SK-N-SH (cell line): ENCODE measurements around the gene CCDC148. TPM values are rescaled to one million over a fixed set of nuclear protein-coding genes. Genes with fewer than 3 reads are reported as not detected.

Experiments
- CTCF ChIA-PET: fragments of 300-600, 350-600 bp; formaldehyde crosslinking; extraction: SDS; loops from one replicate; lab custom pipeline; 2021; lab: Yijun Ruan, JAX
- POLR2A ChIA-PET: fragments of 350-600 bp; sonication (Branson Sonifier 250); formaldehyde crosslinking; extraction: SDS; loops from one replicate; lab custom pipeline; 2020; ENCODE audit warnings: antibody characterized with exemption, inconsistent platforms; lab: Yijun Ruan, JAX
- DNase-seq: peaks from one replicate; pipeline ENCODE4 v3.0.0; 2012
- H2AFZ ChIP-seq: fragments of 200-600 bp; sonication (generic); 2 replicates; pipeline ENCODE4 v1.8.1; 2016; ENCODE audit warnings: antibody characterized with exemption, mild to moderate bottlenecking, low read depth
- H3F3A ChIP-seq: fragments of 200-600 bp; sonication (generic); replicated peaks from 2 replicates; pipeline ENCODE3; 2016; ENCODE audit warnings: antibody characterized with exemption, mild to moderate bottlenecking; ENCODE audit not compliant: insufficient read depth
- H3K27ac ChIP-seq, 2 experiments: fragments of 200-500 bp in 1 of 2; fragments of 200-600 bp in 1 of 2; sonication (Bioruptor generic) in 1 of 2; sonication (generic), shearing (Covaris generic) in 1 of 2; 2 replicates each; pipeline versions ENCODE4 v1.5.1 to v1.6.1; 2014 to 2016; ENCODE audit warnings: low read depth in 2 of 2, inconsistent platforms in 1 of 2, low read length in 1 of 2, mild to moderate bottlenecking in 1 of 2, mixed read lengths in 1 of 2
- H3K27me3 ChIP-seq: fragments of 200-600 bp; sonication (generic), shearing (Covaris generic); 2 replicates; pipeline ENCODE4 v1.6.1; 2016; ENCODE audit warnings: mixed run types; ENCODE audit not compliant: insufficient read depth
- H3K36me3 ChIP-seq, 2 experiments: fragments of 200-500 bp in 1 of 2; fragments of 200-600 bp in 1 of 2; sonication (Bioruptor generic) in 1 of 2; sonication (generic) in 1 of 2; replicated peaks in 1 of 2; 2 replicates each; pipeline versions ENCODE3 to v1.5.1; 2014 to 2016; ENCODE audit warnings: low read length in 1 of 2, mild to moderate bottlenecking in 1 of 2; ENCODE audit not compliant: insufficient read depth in 2 of 2, control insufficient read depth in 1 of 2
- H3K4me1 ChIP-seq, 2 experiments: fragments of 200-500 bp in 1 of 2; fragments of 200-600 bp in 1 of 2; sonication (Bioruptor generic) in 1 of 2; sonication (generic), shearing (Covaris generic) in 1 of 2; 2 replicates each; pipeline versions ENCODE4 v1.5.1 to v1.6.1; 2014 to 2016; ENCODE audit warnings: low read depth in 1 of 2, low read length in 1 of 2, mixed run types in 1 of 2; ENCODE audit not compliant: insufficient read depth in 2 of 2, control insufficient read depth in 1 of 2
- H3K4me2 ChIP-seq: fragments of 200-600 bp; sonication (generic), shearing (Covaris generic); 2 replicates; pipeline ENCODE4 v1.6.1; 2017; ENCODE audit warnings: mixed run types
- H3K4me3 ChIP-seq, 2 experiments: fragments of 200-500 bp in 1 of 2; fragments of 200-600 bp in 1 of 2; sonication (Bioruptor generic) in 1 of 2; sonication (generic), shearing (Covaris generic) in 1 of 2; 2 replicates each; pipeline versions ENCODE4 v1.5.1 to v1.8.1; 2014 to 2016; ENCODE audit warnings: low read depth in 2 of 2, inconsistent platforms in 1 of 2, low read length in 1 of 2, mild to moderate bottlenecking in 1 of 2, mixed read lengths in 1 of 2, moderate library complexity in 1 of 2
- H3K79me2 ChIP-seq: fragments of 200-600 bp; sonication (generic); 2 replicates; pipeline ENCODE4 v1.8.1; 2017; ENCODE audit warnings: mild to moderate bottlenecking; ENCODE audit not compliant: insufficient read depth
- H3K9ac ChIP-seq: fragments of 200-600 bp; sonication (generic); 2 replicates; pipeline ENCODE4 v1.6.1; 2017; ENCODE audit warnings: mixed run types
- H3K9me2 ChIP-seq: fragments of 200-600 bp; sonication (generic); 2 replicates; pipeline ENCODE4 v1.6.1; 2017; ENCODE audit warnings: mixed run types
- H3K9me3 ChIP-seq: fragments of 200-600 bp; sonication (generic); 2 replicates; pipeline ENCODE4 v1.6.1; 2017; ENCODE audit warnings: mixed run types, mild to moderate bottlenecking, moderate library complexity
- H4K20me1 ChIP-seq: fragments of 200-600 bp; sonication (generic); 2 replicates; pipeline ENCODE4 v1.6.1; 2017; ENCODE audit warnings: mild to moderate bottlenecking, mixed run types; ENCODE audit not compliant: insufficient read depth
- EP300 ChIP-seq, 2 experiments: IDR thresholded peaks; 2 replicates each; pipeline versions ENCODE4 v1.4.0 to v1.6.1; 2012; ENCODE audit warnings: borderline replicate concordance in 1 of 2, low read depth in 1 of 2, low read length in 1 of 2
- FOXJ3 ChIP-seq: sonication (generic); formaldehyde crosslinking; IDR thresholded peaks from 2 replicates; pipeline ENCODE4 v1.5.1; 2020; ENCODE audit warnings: mild to moderate bottlenecking, missing genetic modification reagents
- GABPA ChIP-seq: IDR thresholded peaks from 2 replicates; pipeline ENCODE4 v1.4.0; 2012; ENCODE audit warnings: low read depth, mild to moderate bottlenecking
- GATA2 ChIP-seq: sonication (generic); formaldehyde crosslinking; IDR thresholded peaks from 2 replicates; pipeline ENCODE4 v1.5.0; 2020; ENCODE audit warnings: mild to moderate bottlenecking, missing genetic modification reagents
- MXI1 ChIP-seq: IDR thresholded peaks from 2 replicates; pipeline ENCODE4 v1.6.1; 2012; ENCODE audit warnings: mild to moderate bottlenecking, low read depth, low read length, improper control_type of control experiment
- NFIC ChIP-seq: IDR thresholded peaks from 2 replicates; pipeline ENCODE4 v1.4.0; 2012; ENCODE audit warnings: borderline replicate concordance
- NRF1 ChIP-seq: IDR thresholded peaks from 2 replicates; pipeline ENCODE4 v1.6.1; 2012; ENCODE audit warnings: low read depth, mild to moderate bottlenecking, low read length
- POLR2AphosphoS5 ChIP-seq: IDR thresholded peaks from 2 replicates; pipeline ENCODE4 v1.6.1; 2012; ENCODE audit warnings: low read depth, low read length
- RCOR1 ChIP-seq: fragments of 150-350 bp; IDR thresholded peaks from 2 replicates; pipeline ENCODE4 v1.6.1; 2017; ENCODE audit warnings: antibody characterized with exemption, low read length
- RFX5 ChIP-seq: IDR thresholded peaks from 2 replicates; pipeline ENCODE4 v1.6.1; 2012; ENCODE audit warnings: mild to moderate bottlenecking, improper control_type of control experiment, low read length
- RXRA ChIP-seq: IDR thresholded peaks from 2 replicates; pipeline ENCODE4 v1.4.0; 2012; ENCODE audit warnings: low read depth, mild to moderate bottlenecking, borderline replicate concordance
- TAF1 ChIP-seq: IDR thresholded peaks from 2 replicates; pipeline ENCODE4 v1.6.1; 2012; ENCODE audit warnings: low read depth, mild to moderate bottlenecking, low read length, moderate library complexity, borderline replicate concordance
- TEAD4 ChIP-seq: IDR thresholded peaks from 2 replicates; pipeline ENCODE4 v1.4.0; 2012; ENCODE audit warnings: mild to moderate bottlenecking, borderline replicate concordance; ENCODE audit not compliant: insufficient read depth
- YY1 ChIP-seq: IDR thresholded peaks from 2 replicates; pipeline ENCODE4 v1.4.0; 2012; ENCODE audit warnings: low read depth, mild to moderate bottlenecking
- WGBS: methylation state at CpG from one replicate; pipeline ENCODE4 v1.1.6; 2017; ENCODE audit warnings: low lambda C conversion rate; 5-methylcytosine and 5-hydroxymethylcytosine counted together
- polyA plus RNA-seq, 3 experiments: library from polyadenylated mRNA; depleted of rRNA; stranded (reverse); fragments of >200 nt; gene quantifications; 2 replicates each; pipeline ENCODE4 v1.2.3, GENCODE V29; 2012
- TF ChIP-seq, protein P1 (sequence below): IDR thresholded peaks from 2 replicates; pipeline ENCODE4 v1.4.0; 2012; ENCODE audit warnings: low read depth, borderline replicate concordance
- TF ChIP-seq, protein P2 (sequence below): IDR thresholded peaks from 2 replicates; pipeline ENCODE4 v1.4.0; 2012; ENCODE audit warnings: low read depth
- TF ChIP-seq, protein P3 (sequence below): fragments of 150-350 bp; IDR thresholded peaks from 2 replicates; pipeline ENCODE4 v1.6.1; 2016; ENCODE audit warnings: mild to moderate bottlenecking, low read depth, low read length
- TF ChIP-seq, protein P4 (sequence below): IDR thresholded peaks from 2 replicates; pipeline ENCODE4 v1.4.0; 2012; ENCODE audit warnings: low read depth, borderline replicate concordance

The CCDC148 gene
- polyA plus RNA-seq, 1 of the 3 experiments (the other 2 are of a cell fraction): 0.18 TPM

DNA sequence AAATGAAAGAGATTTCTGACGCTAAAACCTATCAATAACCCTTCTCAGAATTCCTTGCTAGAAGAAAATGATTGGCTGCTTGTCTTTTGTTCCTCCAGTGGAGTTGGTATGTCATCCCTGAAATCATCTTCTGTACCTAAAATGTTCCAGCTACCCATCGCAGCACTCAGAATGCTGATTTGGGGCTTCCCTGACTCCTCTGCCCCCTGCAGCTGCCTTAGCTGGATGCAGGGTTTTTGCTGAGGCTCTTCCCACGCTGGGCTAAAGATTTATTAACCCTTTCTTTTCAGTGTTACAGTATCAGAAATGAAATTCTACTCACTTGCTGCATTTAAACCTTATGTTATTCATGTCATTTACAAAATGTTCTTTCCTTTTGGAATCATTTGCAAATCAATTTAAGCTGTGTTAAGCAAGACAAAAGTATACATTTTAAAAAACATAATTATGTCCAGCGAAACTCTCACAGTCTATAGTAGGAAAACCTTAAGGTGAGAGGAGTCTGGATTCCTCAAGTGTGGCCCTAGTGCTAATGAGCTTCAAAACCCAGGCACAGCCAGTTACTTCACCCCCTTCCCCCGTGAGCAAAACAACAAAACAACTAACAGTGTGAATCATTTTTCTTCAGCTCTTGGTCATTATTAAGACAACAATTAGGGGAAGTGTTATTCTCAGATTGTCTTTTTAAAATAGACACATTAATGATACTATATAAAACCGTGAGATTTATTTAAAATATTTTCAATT, 33.0 kb upstream of the CCDC148 start:
- no peaks in the 10 kb centered on the region for H3K36me3 ChIP-seq
- peak; percentile 24 for DNase-seq
- H3F3A ChIP-seq: peaks cover 6% of the 10 kb centered on the region
- ChIA-PET CTCF (interaction anchor here (0.6 to 2.1 kb wide), 5 partner anchors 9 to 465 kb away, joined by 3 to 6 read pairs (median 4); no protein-coding TSS in a partner anchor), POLR2A (no interaction called here)
- H3K9me3 ChIP-seq: no peaks in the 10 kb centered on the region
- no peaks in the 10 kb centered on the region for H3K27me3 ChIP-seq
- H3K27ac ChIP-seq: no peak overlapping the region
- 66% methylated on average over 6 of the region's 6 CpGs for WGBS
- H3K79me2 ChIP-seq: peaks cover 55% of the 10 kb centered on the region
- TF ChIP-seq GABPA: no peak
- TF ChIP-seq NFIC: no peak
- TF ChIP-seq TEAD4: no peak
- no peak for TF ChIP-seq MXI1
- TF ChIP-seq, protein P1, sequence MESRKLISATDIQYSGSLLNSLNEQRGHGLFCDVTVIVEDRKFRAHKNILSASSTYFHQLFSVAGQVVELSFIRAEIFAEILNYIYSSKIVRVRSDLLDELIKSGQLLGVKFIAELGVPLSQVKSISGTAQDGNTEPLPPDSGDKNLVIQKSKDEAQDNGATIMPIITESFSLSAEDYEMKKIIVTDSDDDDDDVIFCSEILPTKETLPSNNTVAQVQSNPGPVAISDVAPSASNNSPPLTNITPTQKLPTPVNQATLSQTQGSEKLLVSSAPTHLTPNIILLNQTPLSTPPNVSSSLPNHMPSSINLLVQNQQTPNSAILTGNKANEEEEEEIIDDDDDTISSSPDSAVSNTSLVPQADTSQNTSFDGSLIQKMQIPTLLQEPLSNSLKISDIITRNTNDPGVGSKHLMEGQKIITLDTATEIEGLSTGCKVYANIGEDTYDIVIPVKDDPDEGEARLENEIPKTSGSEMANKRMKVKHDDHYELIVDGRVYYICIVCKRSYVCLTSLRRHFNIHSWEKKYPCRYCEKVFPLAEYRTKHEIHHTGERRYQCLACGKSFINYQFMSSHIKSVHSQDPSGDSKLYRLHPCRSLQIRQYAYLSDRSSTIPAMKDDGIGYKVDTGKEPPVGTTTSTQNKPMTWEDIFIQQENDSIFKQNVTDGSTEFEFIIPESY: no peak
- no peak for TF ChIP-seq GATA2 (CRISPR knock-in tag)
- no peak for TF ChIP-seq TAF1
- H3K4me2 ChIP-seq: no peak overlapping the region
- H4K20me1 ChIP-seq: no peaks in the 10 kb centered on the region
- H2AFZ ChIP-seq: no peak overlapping the region
- H3K9ac ChIP-seq: no peak overlapping the region
- no peak overlapping the region for H3K4me3 ChIP-seq
- H3K4me1 ChIP-seq: peaks cover 0 to 20% of the 10 kb centered on the region in 2 experiments; a peak in 2 of 4 replicates
- no peaks in the 10 kb centered on the region for H3K9me2 ChIP-seq

DNA sequence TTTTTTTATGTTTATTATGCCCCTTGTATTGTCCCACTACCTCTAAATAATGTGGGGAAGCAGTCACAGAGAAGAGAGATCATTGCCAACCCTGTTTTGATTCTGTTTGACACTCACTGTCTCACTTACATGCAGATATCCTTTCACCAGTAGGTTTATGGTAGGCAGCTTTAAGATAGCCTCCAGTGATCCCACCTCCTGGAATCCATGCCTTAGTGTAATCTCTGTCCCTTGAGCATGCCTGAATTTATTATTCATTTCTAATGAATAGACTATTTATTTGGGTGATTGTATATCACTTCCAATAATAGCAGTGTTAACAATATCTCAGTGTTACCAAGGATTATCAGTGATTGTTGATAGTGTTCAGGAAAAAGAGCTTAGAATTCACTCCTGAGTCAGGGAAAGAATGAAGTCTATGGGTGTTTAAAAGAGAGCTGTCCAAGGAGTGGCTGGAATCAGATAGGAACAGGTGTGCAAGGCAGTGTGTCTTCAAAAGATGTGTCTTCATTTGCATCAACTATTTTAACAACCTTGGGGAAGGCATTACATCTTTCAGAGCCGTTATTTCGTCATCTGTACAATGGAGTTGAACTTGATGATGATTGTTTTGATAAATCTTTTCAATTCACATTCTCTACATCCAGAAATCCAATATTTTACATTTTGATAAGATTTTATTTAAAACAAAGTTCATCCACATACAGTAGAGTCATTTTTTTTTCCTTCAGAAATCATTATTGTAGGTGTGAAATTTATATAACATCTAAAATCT, 32.1 kb upstream of the CCDC148 start:
- H4K20me1 ChIP-seq: no peaks in the 10 kb centered on the region
- H3K4me2 ChIP-seq: no peak overlapping the region
- H3K4me3 ChIP-seq: no peak overlapping the region
- H3K9me2 ChIP-seq: no peaks in the 10 kb centered on the region
- 95% methylated on average over 2 of the region's 2 CpGs for whole genome bisulfite sequencing
- no peaks in the 10 kb centered on the region for H3K9me3 ChIP-seq
- peaks cover 0 to 20% of the 10 kb centered on the region in 2 experiments; a peak in 2 of 4 replicates for H3K4me1 ChIP-seq
- POLR2A ChIA-PET: no interaction called here
- H3K79me2 ChIP-seq: peaks cover 61% of the 10 kb centered on the region
- DNase-seq: no peak
- H3K27me3 ChIP-seq: no peaks in the 10 kb centered on the region
- H3K36me3 ChIP-seq: no peaks in the 10 kb centered on the region
- no peak overlapping the region for H3K27ac ChIP-seq
- H3F3A ChIP-seq: peaks cover 4% of the 10 kb centered on the region
- no peak overlapping the region for H2AFZ ChIP-seq
- TF ChIP-seq RCOR1: no peak
- TF ChIP-seq NRF1: no peak
- no peak for TF ChIP-seq FOXJ3 (CRISPR knock-in tag)
- TF ChIP-seq, protein P2, sequence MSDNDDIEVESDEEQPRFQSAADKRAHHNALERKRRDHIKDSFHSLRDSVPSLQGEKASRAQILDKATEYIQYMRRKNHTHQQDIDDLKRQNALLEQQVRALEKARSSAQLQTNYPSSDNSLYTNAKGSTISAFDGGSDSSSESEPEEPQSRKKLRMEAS: no peak
- no peak for TF ChIP-seq RXRA
- TF ChIP-seq, protein P3, sequence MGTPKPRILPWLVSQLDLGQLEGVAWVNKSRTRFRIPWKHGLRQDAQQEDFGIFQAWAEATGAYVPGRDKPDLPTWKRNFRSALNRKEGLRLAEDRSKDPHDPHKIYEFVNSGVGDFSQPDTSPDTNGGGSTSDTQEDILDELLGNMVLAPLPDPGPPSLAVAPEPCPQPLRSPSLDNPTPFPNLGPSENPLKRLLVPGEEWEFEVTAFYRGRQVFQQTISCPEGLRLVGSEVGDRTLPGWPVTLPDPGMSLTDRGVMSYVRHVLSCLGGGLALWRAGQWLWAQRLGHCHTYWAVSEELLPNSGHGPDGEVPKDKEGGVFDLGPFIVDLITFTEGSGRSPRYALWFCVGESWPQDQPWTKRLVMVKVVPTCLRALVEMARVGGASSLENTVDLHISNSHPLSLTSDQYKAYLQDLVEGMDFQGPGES: no peak
- no peak for TF ChIP-seq NFIC
- no peak for TF ChIP-seq YY1
- no peak for TF ChIP-seq RFX5
- TF ChIP-seq, protein P1: no peak
- TF ChIP-seq, protein P4, sequence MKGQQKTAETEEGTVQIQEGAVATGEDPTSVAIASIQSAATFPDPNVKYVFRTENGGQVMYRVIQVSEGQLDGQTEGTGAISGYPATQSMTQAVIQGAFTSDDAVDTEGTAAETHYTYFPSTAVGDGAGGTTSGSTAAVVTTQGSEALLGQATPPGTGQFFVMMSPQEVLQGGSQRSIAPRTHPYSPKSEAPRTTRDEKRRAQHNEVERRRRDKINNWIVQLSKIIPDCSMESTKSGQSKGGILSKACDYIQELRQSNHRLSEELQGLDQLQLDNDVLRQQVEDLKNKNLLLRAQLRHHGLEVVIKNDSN: no peak
- TF ChIP-seq EP300 (IDR thresholded peaks at IDR 0.05; ENCODE audit: borderline replicate concordance in 1 of 2, low read depth in 1 of 2, low read length in 1 of 2): no peak
- no peak for TF ChIP-seq POLR2AphosphoS5
- TF ChIP-seq, all 33 proteins: peak for 0
- CTCF ChIA-PET: interaction anchor here (0.6 to 1.4 kb wide), 2 partner anchors 11 to 27 kb away, joined by 3 to 6 read pairs; no protein-coding TSS in a partner anchor
- H3K9ac ChIP-seq: no peak overlapping the region
